ENCODE data around the gene UPF1. TPM values are rescaled to one million over a fixed set of nuclear protein-coding genes. Genes with fewer than 3 reads are reported as not detected.

UPF1 gene
- total RNA-seq, 1 donor from 2014 or later: 75.8 TPM

DNA sequence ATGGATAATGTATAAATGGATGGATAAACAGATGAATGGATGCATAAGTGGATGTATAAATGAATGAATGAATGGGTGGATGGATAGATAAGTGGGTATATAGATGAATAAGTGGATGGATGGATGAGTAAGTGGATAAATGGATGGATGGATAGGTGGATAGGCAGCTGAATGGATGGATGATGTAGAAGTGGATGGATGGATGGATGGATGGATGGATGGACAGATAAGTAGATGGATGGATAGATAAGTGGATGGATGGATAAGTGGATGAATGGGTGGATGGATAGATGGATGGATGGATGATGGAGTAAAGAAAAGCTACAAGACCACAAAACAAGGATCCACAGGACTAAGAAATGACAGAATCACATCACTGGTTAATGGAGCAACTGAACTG is 31.7 kb upstream of the UPF1 start:
- no peak for DNase-seq
- H3K27me3 ChIP-seq (ENCODE audit: low read depth): peaks cover 42% of the 10 kb centered on the region
- no peak for ATAC-seq

GRCh38 chr19:18800636-18801035 is 31.1 kb upstream of the UPF1 start:
- intact Hi-C loops (cut with DNase I): no loop called here
- Histone ChIP-seq H3K9me3 (no peaks in the 10 kb centered on the region), H3K27ac (no peak overlapping the region), H3K36me3 (no peaks in the 10 kb centered on the region), H3K4me3 (no peak overlapping the region), H3K27me3 (ENCODE audit: low read depth) (peaks cover 37% of the 10 kb centered on the region), H3K4me1 (no peaks in the 10 kb centered on the region)
- ATAC-seq (no peak), DNase-seq (no peak)
- TF ChIP-seq, protein P1, sequence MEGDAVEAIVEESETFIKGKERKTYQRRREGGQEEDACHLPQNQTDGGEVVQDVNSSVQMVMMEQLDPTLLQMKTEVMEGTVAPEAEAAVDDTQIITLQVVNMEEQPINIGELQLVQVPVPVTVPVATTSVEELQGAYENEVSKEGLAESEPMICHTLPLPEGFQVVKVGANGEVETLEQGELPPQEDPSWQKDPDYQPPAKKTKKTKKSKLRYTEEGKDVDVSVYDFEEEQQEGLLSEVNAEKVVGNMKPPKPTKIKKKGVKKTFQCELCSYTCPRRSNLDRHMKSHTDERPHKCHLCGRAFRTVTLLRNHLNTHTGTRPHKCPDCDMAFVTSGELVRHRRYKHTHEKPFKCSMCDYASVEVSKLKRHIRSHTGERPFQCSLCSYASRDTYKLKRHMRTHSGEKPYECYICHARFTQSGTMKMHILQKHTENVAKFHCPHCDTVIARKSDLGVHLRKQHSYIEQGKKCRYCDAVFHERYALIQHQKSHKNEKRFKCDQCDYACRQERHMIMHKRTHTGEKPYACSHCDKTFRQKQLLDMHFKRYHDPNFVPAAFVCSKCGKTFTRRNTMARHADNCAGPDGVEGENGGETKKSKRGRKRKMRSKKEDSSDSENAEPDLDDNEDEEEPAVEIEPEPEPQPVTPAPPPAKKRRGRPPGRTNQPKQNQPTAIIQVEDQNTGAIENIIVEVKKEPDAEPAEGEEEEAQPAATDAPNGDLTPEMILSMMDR (IDR thresholded peaks at IDR 0.05): no peak

More for the DNA sequence above, 31.7 kb upstream of the UPF1 start:
- Histone ChIP-seq H3K27ac (no peak overlapping the region), H3K9me3 (no peaks in the 10 kb centered on the region), H3K4me1 (no peaks in the 10 kb centered on the region), H3K36me3 (no peaks in the 10 kb centered on the region), H3K4me3 (no peak overlapping the region)
- TF ChIP-seq, protein P1 (IDR thresholded peaks at IDR 0.05): no peak
- intact Hi-C loops (cut with DNase I): no loop called here

DNA sequence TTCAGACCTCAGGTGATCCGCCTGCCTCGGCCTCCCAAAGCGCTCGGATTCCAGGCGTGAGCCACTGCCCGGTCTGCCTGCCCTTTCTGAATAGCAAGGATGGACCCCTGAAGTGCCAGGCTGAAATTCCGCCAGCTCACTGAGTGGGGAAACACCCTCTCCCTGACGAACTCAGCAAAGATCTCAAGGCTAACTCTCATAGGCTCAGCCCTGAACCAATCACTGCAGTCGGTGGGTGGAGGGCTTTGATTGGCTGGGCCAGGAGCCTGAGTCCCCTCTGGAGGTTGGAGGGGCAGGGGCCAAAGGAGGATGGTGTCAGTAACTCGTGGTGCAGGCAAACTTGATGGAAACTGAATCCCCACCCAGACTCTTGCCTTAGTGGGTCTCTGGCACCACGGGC is 29.4 kb upstream of the UPF1 start:
- Histone ChIP-seq H3K36me3 (no peaks in the 10 kb centered on the region), H3K4me1 (no peaks in the 10 kb centered on the region), H3K27me3 (ENCODE audit: low read depth) (peaks cover 24% of the 10 kb centered on the region), H3K4me3 (no peak overlapping the region), H3K9me3 (no peaks in the 10 kb centered on the region), H3K27ac (no peak overlapping the region)
- no peak for ATAC-seq
- DNase-seq: no peak
- intact Hi-C loops (cut with DNase I): no loop called here
- TF ChIP-seq, protein P1 (IDR thresholded peaks at IDR 0.05): no peak

DNA sequence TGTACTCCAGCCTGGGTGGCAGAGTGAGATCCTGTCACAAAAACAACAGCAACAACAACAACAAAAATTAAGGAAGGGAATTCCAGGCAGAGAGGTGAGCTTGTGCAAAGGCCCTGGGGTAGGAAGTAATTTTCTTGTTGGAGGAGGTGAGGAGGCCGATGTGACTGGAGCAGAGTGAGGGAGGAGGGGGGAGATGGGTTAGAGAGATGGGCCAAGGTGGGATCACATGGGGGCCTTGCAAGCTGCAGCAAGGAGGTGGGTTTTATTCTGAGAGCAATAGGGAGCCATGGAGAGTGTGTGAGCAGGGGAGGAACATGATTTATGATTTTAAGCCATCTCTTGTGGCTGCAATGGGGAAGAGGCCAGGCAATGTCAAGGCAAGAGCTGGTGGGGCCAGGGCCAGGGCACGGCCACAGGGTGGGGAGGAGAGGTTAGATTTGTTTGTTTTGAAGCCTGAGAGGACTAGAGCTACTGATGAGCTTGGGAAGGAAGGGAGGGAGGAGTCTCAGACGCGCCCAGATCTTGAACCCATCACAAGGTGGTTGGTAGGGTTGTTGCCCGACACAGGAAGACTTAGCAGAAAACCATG is 28.1 kb upstream of the UPF1 start:
- H3K4me3 ChIP-seq: no peak overlapping the region
- H3K4me1 ChIP-seq: peaks cover under 1% of the 10 kb centered on the region
- no peak for ATAC-seq
- H3K9me3 ChIP-seq: no peaks in the 10 kb centered on the region
- H3K27me3 ChIP-seq (ENCODE audit: low read depth): peaks cover 11% of the 10 kb centered on the region
- H3K36me3 ChIP-seq: no peaks in the 10 kb centered on the region
- no peak overlapping the region for H3K27ac ChIP-seq
- TF ChIP-seq, protein P1 (IDR thresholded peaks at IDR 0.05): no peak
- no peak for DNase-seq
- intact Hi-C loops (cut with DNase I): no loop called here

DNA sequence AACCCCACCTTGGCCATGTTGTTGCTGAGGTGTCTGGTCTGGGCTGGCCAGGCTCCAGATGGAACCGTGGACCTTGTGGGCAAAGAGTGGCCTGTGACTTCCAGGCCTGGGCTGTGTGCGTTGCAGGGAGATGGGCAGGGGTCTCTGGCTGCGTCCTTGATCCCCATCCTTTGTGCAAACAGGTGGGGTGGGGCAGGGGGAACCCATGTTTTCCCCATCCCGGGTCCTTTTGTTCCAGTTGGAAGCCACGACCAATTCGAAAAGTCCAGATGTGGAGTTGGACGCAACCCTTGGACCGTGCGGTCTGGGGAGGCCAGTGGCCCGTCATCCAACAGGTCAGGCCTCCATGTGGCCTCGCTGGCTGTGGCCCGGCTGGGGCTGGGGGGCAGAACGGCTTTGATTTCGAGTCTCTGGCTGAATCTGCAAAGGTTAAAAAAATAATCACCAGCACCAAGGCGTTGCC is 27.6 kb upstream of the UPF1 start:
- Histone ChIP-seq H3K27ac (no peak overlapping the region), H3K36me3 (no peaks in the 10 kb centered on the region), H3K4me1 (peaks cover 5% of the 10 kb centered on the region), H3K4me3 (no peak overlapping the region), H3K27me3 (ENCODE audit: low read depth) (peaks cover 6% of the 10 kb centered on the region), H3K9me3 (no peaks in the 10 kb centered on the region)
- TF ChIP-seq, protein P1 (IDR thresholded peaks at IDR 0.05): no peak
- no peak for DNase-seq
- ATAC-seq: no peak
- intact Hi-C loops (cut with DNase I): no loop called here
